Prostate gland (tissue), 2 donors: Measurements from ENCODE around the gene NFATC3.
"Not testable (repeated sequence)": the region's sequence is repeated elsewhere in the genome, so short reads cannot be mapped to it uniquely, and the experiment has no call there.

ENCODE experiments used
- POLR2A ChIP-seq: fragments of 450-650 bp; IDR thresholded peaks from one replicate; pipeline ENCODE4 v1.6.1; 2016; ENCODE audit warnings: antibody characterized with exemption, mild to moderate bottlenecking
- TF ChIP-seq, protein P1 (sequence below), 4 experiments: fragments of 200-600 bp in 2 of 4; fragments of 450-650 bp in 2 of 4; sonication (generic) in 2 of 4; IDR thresholded peaks; 1 replicate in 3 of 4; 2 replicates in 1 of 4; pipeline ENCODE4 v1.5.1; 2016 to 2019; ENCODE audit warnings: antibody characterized with exemption in 4 of 4, mild to moderate bottlenecking in 2 of 4, moderate library complexity in 2 of 4

GRCh38 chr16:68118954-68119353 is 33.8 kb downstream of the NFATC3 start:
- TF ChIP-seq, protein P1, sequence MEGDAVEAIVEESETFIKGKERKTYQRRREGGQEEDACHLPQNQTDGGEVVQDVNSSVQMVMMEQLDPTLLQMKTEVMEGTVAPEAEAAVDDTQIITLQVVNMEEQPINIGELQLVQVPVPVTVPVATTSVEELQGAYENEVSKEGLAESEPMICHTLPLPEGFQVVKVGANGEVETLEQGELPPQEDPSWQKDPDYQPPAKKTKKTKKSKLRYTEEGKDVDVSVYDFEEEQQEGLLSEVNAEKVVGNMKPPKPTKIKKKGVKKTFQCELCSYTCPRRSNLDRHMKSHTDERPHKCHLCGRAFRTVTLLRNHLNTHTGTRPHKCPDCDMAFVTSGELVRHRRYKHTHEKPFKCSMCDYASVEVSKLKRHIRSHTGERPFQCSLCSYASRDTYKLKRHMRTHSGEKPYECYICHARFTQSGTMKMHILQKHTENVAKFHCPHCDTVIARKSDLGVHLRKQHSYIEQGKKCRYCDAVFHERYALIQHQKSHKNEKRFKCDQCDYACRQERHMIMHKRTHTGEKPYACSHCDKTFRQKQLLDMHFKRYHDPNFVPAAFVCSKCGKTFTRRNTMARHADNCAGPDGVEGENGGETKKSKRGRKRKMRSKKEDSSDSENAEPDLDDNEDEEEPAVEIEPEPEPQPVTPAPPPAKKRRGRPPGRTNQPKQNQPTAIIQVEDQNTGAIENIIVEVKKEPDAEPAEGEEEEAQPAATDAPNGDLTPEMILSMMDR (IDR thresholded peaks at IDR 0.05) = not testable (repeated sequence)
- not testable (repeated sequence) for TF ChIP-seq POLR2A
